IMR-90 (cell line): ENCODE data around the gene TMEM214. TPM values are rescaled to one million over a fixed set of nuclear protein-coding genes. Genes with fewer than 3 reads are reported as not detected.

Experiments
- ATAC-seq: fragments of 200-7000 bp; cut with Tn5 transposase; 2 replicates; pipeline ENCODE4 v1.9.1; 2020; ENCODE audit warnings: low read depth, mild to moderate bottlenecking, moderate library complexity
- BruUV-seq: library from RNA; stranded (reverse); fragments of 400-500 nt; replicated peaks from 2 replicates; lab custom pipeline; 2021; lab: Mats Ljungman, UMichigan
- CTCF ChIA-PET: fragments of 300-600 bp; formaldehyde crosslinking; extraction: SDS; loops from one replicate; lab custom pipeline; 2021; ENCODE audit warnings: antibody characterized with exemption; lab: Yijun Ruan, JAX
- POLR2A ChIA-PET: fragments of 300-600 bp; sonication (Branson Sonifier 250); formaldehyde crosslinking; loops from one replicate; lab custom pipeline; 2022; ENCODE audit warnings: antibody characterized with exemption; ENCODE audit not compliant: unreplicated experiment; lab: Charles Lee
- DNase-seq: peaks from one replicate; pipeline ENCODE4 v3.0.0; 2013
- H2AFZ ChIP-seq: replicated peaks from 2 replicates; pipeline ENCODE3; 2013; ENCODE audit warnings: low read length, mild to moderate bottlenecking; ENCODE audit not compliant: poor library complexity
- H2AK5ac ChIP-seq: 2 replicates; pipeline ENCODE4 v1.6.1; 2013; ENCODE audit warnings: low read depth, low read length, inconsistent platforms
- H2AK9ac ChIP-seq: replicated peaks from 2 replicates; pipeline ENCODE3; 2013; ENCODE audit warnings: mild to moderate bottlenecking, low read depth, low read length, moderate library complexity; ENCODE audit not compliant: poor library complexity
- H2BK120ac ChIP-seq: 2 replicates; pipeline ENCODE4 v1.6.1; 2013; ENCODE audit warnings: low read depth, low read length, inconsistent platforms
- H2BK15ac ChIP-seq: 3 replicates; pipeline ENCODE4 v1.6.1; 2013; ENCODE audit warnings: low read depth, low read length, inconsistent platforms
- H2BK20ac ChIP-seq: 2 replicates; pipeline ENCODE4 v1.6.1; 2013; ENCODE audit warnings: low read depth, mild to moderate bottlenecking, inconsistent platforms, low read length, moderate library complexity
- H2BK5ac ChIP-seq: 2 replicates; pipeline ENCODE4 v1.6.1; 2013; ENCODE audit warnings: mild to moderate bottlenecking, low read depth, low read length, inconsistent platforms; ENCODE audit not compliant: poor library complexity, severe bottlenecking
- H3K14ac ChIP-seq: replicated peaks from 2 replicates; pipeline ENCODE4 v1.6.1; 2013; ENCODE audit warnings: low read depth, low read length, inconsistent platforms
- H3K18ac ChIP-seq: 2 replicates; pipeline ENCODE4 v1.6.1; 2013; ENCODE audit warnings: low read depth, low read length, control low read depth
- H3K23ac ChIP-seq: 2 replicates; pipeline ENCODE4 v1.6.1; 2013; ENCODE audit warnings: low read depth, low read length, inconsistent platforms
- H3K27ac ChIP-seq: 2 replicates; pipeline ENCODE4 v1.5.1; 2013; ENCODE audit warnings: mild to moderate bottlenecking, control low read depth, low read length; ENCODE audit not compliant: insufficient read depth
- H3K27me3 ChIP-seq: 2 replicates; pipeline ENCODE4 v1.6.1; 2013; ENCODE audit warnings: low read length; ENCODE audit not compliant: control insufficient read depth, insufficient read depth
- H3K36me3 ChIP-seq: 2 replicates; pipeline ENCODE4 v1.6.1; 2013; ENCODE audit warnings: low read length, mixed read lengths; ENCODE audit not compliant: control insufficient read depth, insufficient read depth
- H3K4ac ChIP-seq: 2 replicates; pipeline ENCODE4 v1.6.1; 2013; ENCODE audit warnings: low read depth, low read length, inconsistent platforms
- H3K4me1 ChIP-seq: 2 replicates; pipeline ENCODE4 v1.6.1; 2013; ENCODE audit warnings: low read length, mixed read lengths; ENCODE audit not compliant: control insufficient read depth, insufficient read depth
- H3K4me2 ChIP-seq: 2 replicates; pipeline ENCODE4 v1.6.1; 2013; ENCODE audit warnings: low read depth, mild to moderate bottlenecking, control low read depth, low read length, moderate library complexity
- H3K4me3 ChIP-seq: 2 replicates; pipeline ENCODE4 v1.5.1; 2013; ENCODE audit warnings: low read depth, mild to moderate bottlenecking, control low read depth, low read length, moderate library complexity; ENCODE audit not compliant: insufficient read depth
- H3K56ac ChIP-seq: 2 replicates; pipeline ENCODE4 v1.6.1; 2013; ENCODE audit warnings: low read length, inconsistent platforms; ENCODE audit not compliant: insufficient read depth; ENCODE audit errors: extremely low read depth
- H3K79me1 ChIP-seq, 2 experiments: 2 replicates each; pipeline ENCODE4 v1.6.1; 2013; ENCODE audit warnings: low read length in 2 of 2, inconsistent platforms in 1 of 2, low read depth in 1 of 2
- H3K9ac ChIP-seq: 2 replicates; pipeline ENCODE4 v1.6.1; 2013; ENCODE audit warnings: low read depth, low read length, control low read depth
- H3K9me1 ChIP-seq: 2 replicates; pipeline ENCODE4 v1.6.1; 2013; ENCODE audit warnings: low read length, inconsistent platforms; ENCODE audit not compliant: insufficient read depth
- H3K9me3 ChIP-seq: 2 replicates; pipeline ENCODE4 v1.6.1; 2013; ENCODE audit warnings: low read length; ENCODE audit not compliant: control insufficient read depth, insufficient read depth
- H4K20me1 ChIP-seq: 2 replicates; pipeline ENCODE4 v1.6.1; 2013; ENCODE audit warnings: low read length, inconsistent platforms; ENCODE audit not compliant: insufficient read depth
- H4K5ac ChIP-seq: 2 replicates; pipeline ENCODE4 v1.6.1; 2013; ENCODE audit warnings: mild to moderate bottlenecking, low read depth, low read length, control low read depth
- H4K8ac ChIP-seq, 2 experiments: 2 replicates each; pipeline ENCODE4 v1.6.1; 2013; ENCODE audit warnings: low read depth in 2 of 2, low read length in 2 of 2, control low read depth in 1 of 2, inconsistent platforms in 1 of 2
- H4K91ac ChIP-seq: 2 replicates; pipeline ENCODE4 v1.6.1; 2013; ENCODE audit warnings: low read depth, low read length, inconsistent platforms; ENCODE audit not compliant: insufficient read depth
- BHLHE40 ChIP-seq: fragments of 150-350 bp; IDR thresholded peaks from 2 replicates; pipeline ENCODE4 v1.6.1; 2016; ENCODE audit warnings: mild to moderate bottlenecking, low read depth, low read length
- CEBPB ChIP-seq: IDR thresholded peaks from 2 replicates; pipeline ENCODE4 v1.6.1; 2012; ENCODE audit warnings: low read depth, low read length, improper control_type of control experiment
- CHD1 ChIP-seq: IDR thresholded peaks from 2 replicates; pipeline ENCODE4 v1.6.1; 2012; ENCODE audit warnings: low read depth, low read length, improper control_type of control experiment
- CTCF ChIP-seq: conservative IDR thresholded peaks from 2 replicates; pipeline ENCODE4 v1.5.1; 2012; ENCODE audit warnings: mild to moderate bottlenecking, low read depth, low read length, improper control_type of control experiment
- ELK1 ChIP-seq: fragments of 150-350 bp; IDR thresholded peaks from 2 replicates; pipeline ENCODE4 v1.6.1; 2016; ENCODE audit warnings: low read depth, mild to moderate bottlenecking, low read length, moderate library complexity, borderline replicate concordance
- MAZ ChIP-seq: IDR thresholded peaks from 2 replicates; pipeline ENCODE4 v1.6.1; 2012; ENCODE audit warnings: low read depth, mild to moderate bottlenecking, low read length, improper control_type of control experiment, moderate library complexity, borderline replicate concordance
- MXI1 ChIP-seq: IDR thresholded peaks from 2 replicates; pipeline ENCODE4 v1.6.1; 2012; ENCODE audit warnings: low read depth, mild to moderate bottlenecking, low read length, moderate library complexity, borderline replicate concordance
- NFE2L2 ChIP-seq: fragments of 150-350 bp; IDR thresholded peaks from 2 replicates; pipeline ENCODE4 v1.6.1; 2016; ENCODE audit warnings: low read depth, mild to moderate bottlenecking, low read length
- POLR2A ChIP-seq: IDR thresholded peaks from 2 replicates; pipeline ENCODE4 v1.6.1; 2012; ENCODE audit warnings: mild to moderate bottlenecking, low read depth, low read length
- RCOR1 ChIP-seq: IDR thresholded peaks from 2 replicates; pipeline ENCODE4 v1.6.1; 2012; ENCODE audit warnings: mild to moderate bottlenecking, low read length, improper control_type of control experiment; ENCODE audit not compliant: insufficient replicate concordance
- RFX5 ChIP-seq: IDR thresholded peaks from 2 replicates; pipeline ENCODE4 v1.8.0; 2012; ENCODE audit warnings: low read depth, mild to moderate bottlenecking, low read length, moderate library complexity
- WGBS, 2 experiments: methylation state at CpG; one replicate each; pipeline versions ENCODE4 v1.1.5 to v1.1.7; 2013; ENCODE audit warnings: missing lambda C conversion rate in 2 of 2; ENCODE audit not compliant: insufficient read length in 1 of 2; ENCODE audit errors: extremely low coverage in 2 of 2; 5-methylcytosine and 5-hydroxymethylcytosine counted together
- dilution Hi-C: fragments of 300-500 bp; cut with HindIII; formaldehyde crosslinking; loops from one replicate; pipeline ENCODE4 v1.14.3; 2018; ENCODE audit warnings: low sequenced_read_pairs; ENCODE audit not compliant: unreplicated experiment
- in situ Hi-C: fragments of 300-500 bp; cut with MboI; formaldehyde crosslinking; loops from 3 replicates; pipeline ENCODE4 v1.14.3; 2019; ENCODE audit warnings: low sequenced_read_pairs, inconsistent platforms, mixed read lengths
- intact Hi-C: fragments of 100-400 bp; cut with micrococcal nuclease; formaldehyde crosslinking; loops from 2 replicates; pipeline ENCODE4 v1.10.0; 2022
- polyA plus RNA-seq, 3 experiments: library from polyadenylated mRNA; depleted of rRNA; stranded (reverse); fragments of >200 nt; gene quantifications; 2 replicates each; pipeline ENCODE4 v1.2.3, GENCODE V29; 2012; ENCODE audit warnings: low replicate concordance in 1 of 3
- total RNA-seq: library from RNA; depleted of rRNA; stranded (reverse); fragments of >200 nt; gene quantifications from 2 replicates; pipeline ENCODE4 v1.2.3, GENCODE V29; 2012

Gene TMEM214
- total and polyA plus RNA-seq, 2 of the 4 experiments (the other 2 are of a cell fraction): 32.1 to 121 TPM

GRCh38 chr2:27038012-27038411, 5.2 kb downstream of the TMEM214 start:
- POLR2A ChIA-PET: no interaction called here

More at GRCh38 chr2:27038012-27038411, 5.2 kb downstream of the TMEM214 start:
- no peak overlapping the region for H3K27ac ChIP-seq
- no peak overlapping the region for H4K5ac ChIP-seq
- H3K23ac ChIP-seq: no peak overlapping the region
- H3K9ac ChIP-seq: no peak overlapping the region
- H2BK15ac ChIP-seq: no peak overlapping the region
- dilution Hi-C loops (no loop called here), in situ Hi-C loops (no loop called here), intact Hi-C loops (no loop called here)
- H2BK20ac ChIP-seq: no peak overlapping the region
- H3K9me1 ChIP-seq: peaks cover 13% of the 10 kb centered on the region
- H3K4me3 ChIP-seq: no peak overlapping the region
- H4K20me1 ChIP-seq: peaks cover 38% of the 10 kb centered on the region
- H4K8ac ChIP-seq: no peak overlapping the region
- H3K9me3 ChIP-seq: no peaks in the 10 kb centered on the region
- H3K14ac ChIP-seq: no peak overlapping the region
- H2BK120ac ChIP-seq: no peak overlapping the region
- no peak overlapping the region for H4K91ac ChIP-seq
- peaks cover 29 to 66% of the 10 kb centered on the region in 2 experiments for H3K79me1 ChIP-seq
- TF ChIP-seq POLR2A: no peak
- no peak for TF ChIP-seq CHD1
- no peak for TF ChIP-seq RFX5
- TF ChIP-seq NFE2L2: no peak
- no peak for TF ChIP-seq MXI1
- no peak for TF ChIP-seq MAZ
- TF ChIP-seq CEBPB: no peak
- TF ChIP-seq ELK1: no peak
- no peak for TF ChIP-seq RCOR1
- TF ChIP-seq BHLHE40: no peak
- TF ChIP-seq CTCF: no peak
- no peak overlapping the region for H2AK9ac ChIP-seq
- WGBS, 2 experiments: 92% methylated on average over 2 of the region's 6 CpGs; no CpG with 5 or more reads in 1 of the 2 experiments
- peaks cover 76% of the 10 kb centered on the region for H3K36me3 ChIP-seq
- H3K4me2 ChIP-seq: no peak overlapping the region
- no peaks in the 10 kb centered on the region for H3K27me3 ChIP-seq
- no TSS peak for BruUV-seq
- H3K4me1 ChIP-seq: peaks cover 7% of the 10 kb centered on the region
- DNase-seq (no peak), ATAC-seq (no peak)
- no peak overlapping the region for H2BK5ac ChIP-seq
- no peak overlapping the region for H3K18ac ChIP-seq
- H2AFZ ChIP-seq: no peak overlapping the region
- no peak overlapping the region for H3K4ac ChIP-seq
- no peak overlapping the region for H2AK5ac ChIP-seq
- CTCF ChIA-PET: interaction anchor here (0.6 to 1.1 kb wide), 2 partner anchors 21 to 193 kb away, joined by 3 to 4 read pairs; no protein-coding TSS in a partner anchor
- no peak overlapping the region for H3K56ac ChIP-seq
